HEK293 (cell line): ENCODE results near the gene MCM5.

Experiments used
- BCL11A ChIP-seq: fragments of 450-650 bp; formaldehyde crosslinking; IDR thresholded peaks from 2 replicates; pipeline ENCODE4 v1.5.1; 2016; ENCODE audit warnings: low read depth, missing biosample characterization, missing genetic modification characterization
- CTCF ChIP-seq: fragments of 450-650 bp; formaldehyde crosslinking; IDR thresholded peaks from 2 replicates; pipeline ENCODE4 v1.5.1; 2016; ENCODE audit warnings: missing biosample characterization, missing genetic modification characterization
- GLIS2 ChIP-seq: fragments of 450-650 bp; formaldehyde crosslinking; IDR thresholded peaks from 2 replicates; pipeline ENCODE4 v1.5.1; 2016; ENCODE audit warnings: missing biosample characterization, missing genetic modification characterization
- RBAK ChIP-seq: fragments of 450-650 bp; formaldehyde crosslinking; IDR thresholded peaks from 2 replicates; pipeline ENCODE4 v1.5.1; 2016; ENCODE audit warnings: missing biosample characterization, missing genetic modification characterization
- ZBTB10 ChIP-seq: fragments of 450-650 bp; formaldehyde crosslinking; IDR thresholded peaks from 2 replicates; pipeline ENCODE4 v1.5.1; 2016; ENCODE audit warnings: missing biosample characterization, missing genetic modification characterization
- ZNF132 ChIP-seq: fragments of 450-650 bp; formaldehyde crosslinking; IDR thresholded peaks from 2 replicates; pipeline ENCODE4 v1.5.1; 2017; ENCODE audit warnings: missing biosample characterization, missing genetic modification characterization, borderline replicate concordance
- ZNF274 ChIP-seq, 2 experiments: fragments of 200-500 bp in 1 of 2; fragments of 450-650 bp in 1 of 2; sonication (Bioruptor generic) in 1 of 2; formaldehyde crosslinking in 1 of 2; IDR thresholded peaks; 2 replicates each; pipeline versions ENCODE4 v1.5.1 to v1.6.1; 2014 to 2016; ENCODE audit warnings: borderline replicate concordance in 1 of 2, inconsistent platforms in 1 of 2, low read length in 1 of 2, missing biosample characterization in 1 of 2, missing genetic modification characterization in 1 of 2
- ZNF335 ChIP-seq: fragments of 450-650 bp; formaldehyde crosslinking; conservative IDR thresholded peaks from 2 replicates; pipeline ENCODE4 v1.5.1; 2016; ENCODE audit warnings: missing biosample characterization, missing genetic modification characterization
- ZNF426 ChIP-seq: fragments of 450-650 bp; formaldehyde crosslinking; IDR thresholded peaks from 2 replicates; pipeline ENCODE4 v1.5.1; 2017; ENCODE audit warnings: missing biosample characterization, missing genetic modification characterization, mild to moderate bottlenecking, inconsistent platforms, moderate library complexity
- ZNF514 ChIP-seq: fragments of 450-650 bp; formaldehyde crosslinking; IDR thresholded peaks from 2 replicates; pipeline ENCODE4 v1.5.1; 2016; ENCODE audit warnings: missing biosample characterization, missing genetic modification characterization
- ZNF600 ChIP-seq: fragments of 450-650 bp; formaldehyde crosslinking; IDR thresholded peaks from 2 replicates; pipeline ENCODE4 v1.5.1; 2016; ENCODE audit warnings: missing biosample characterization, missing genetic modification characterization
- ZNF776 ChIP-seq: fragments of 450-650 bp; formaldehyde crosslinking; IDR thresholded peaks from 2 replicates; pipeline ENCODE4 v1.5.0; 2017; ENCODE audit warnings: missing biosample characterization, missing genetic modification characterization, borderline replicate concordance

- no peak for TF ChIP-seq ZNF132 (tag by site-specific recombination)
- TF ChIP-seq CTCF (tag by site-specific recombination): no peak
- TF ChIP-seq ZNF514 (tag by site-specific recombination): no peak
- no peak for TF ChIP-seq BCL11A
- no peak for TF ChIP-seq ZNF426 (tag by site-specific recombination)
- TF ChIP-seq GLIS2 (tag by site-specific recombination): no peak
- no peak for TF ChIP-seq ZNF274 (IDR thresholded peaks at IDR 0.05; ENCODE audit: low read length)
- no peak for TF ChIP-seq ZNF274 (tag by site-specific recombination; IDR thresholded peaks at IDR 0.05; ENCODE audit: borderline replicate concordance)
- no peak for TF ChIP-seq ZNF335 (tag by site-specific recombination)
- no peak for TF ChIP-seq RBAK (tag by site-specific recombination)
- no peak for TF ChIP-seq ZNF600 (tag by site-specific recombination)
- TF ChIP-seq ZBTB10: no peak
- no peak for TF ChIP-seq ZNF776 (tag by site-specific recombination)
Observed at GRCh38 chr22:35407362-35407761, 7.4 kb downstream of the MCM5 start.
